Measurements from ENCODE around the gene OSBPL10. TPM values are rescaled to one million over a fixed set of nuclear protein-coding genes. Genes with fewer than 3 reads are reported as not detected.

The OSBPL10 gene
- total and polyA plus RNA-seq, 2 of the 8 experiments (the other 6 are each of a cell fraction or from before 2014, with no cell fraction given): 26.2 to 86.7 TPM

- no peak overlapping the region for H3K14ac ChIP-seq (ENCODE audit: insufficient read length)
- H3K4me3 ChIP-seq (ENCODE audit: extremely low read depth in 1 of 4, insufficient read depth in 2 of 4, low read depth in 3 of 4, low read length in 4 of 4): no peak overlapping the region
- H3K9ac ChIP-seq (replicated peaks in 1 of 4; ENCODE audit: extremely low read depth in 1 of 4, low read depth in 3 of 4, low read length in 3 of 4): no peak overlapping the region
- H4K91ac ChIP-seq (replicated peaks; ENCODE audit: insufficient read length, low read length): peak overlapping the region; percentile 46
- 0 out of 2 replicates have a peak overlapping the region, but pooled peaks have one; percentile 58 for H2AK5ac ChIP-seq (ENCODE audit: low read depth, low read length)
- H3K27ac ChIP-seq (ENCODE audit: low read depth, low read length): no peak overlapping the region
- peak overlapping the region; percentile 7 for H4K5ac ChIP-seq (ENCODE audit: insufficient read length, low read depth, low read length)
- no peak overlapping the region for H3K23ac ChIP-seq (ENCODE audit: insufficient read length)
- no peak overlapping the region for H2BK20ac ChIP-seq (ENCODE audit: low read length)
- H4K20me1 ChIP-seq (replicated peaks in 1 of 2; ENCODE audit: control insufficient read depth in 1 of 2, insufficient read depth in 2 of 2, low read length in 2 of 2): no peaks in the 10 kb centered on the region
- no peaks in the 10 kb centered on the region for H3K23me2 ChIP-seq (ENCODE audit: low read depth, low read length)
- no peak for FAIRE-seq
- ChIA-PET POLR2A (ENCODE audit: partially characterized antibody) (no interaction called here), CTCF (ENCODE audit: partially characterized antibody) (interaction anchor here (0.8 to 1.6 kb wide), 4 partner anchors 11 to 53 kb away, joined by 3 to 4 read pairs (median 3); no protein-coding TSS in a partner anchor)
- H3K4ac ChIP-seq (replicated peaks; ENCODE audit: insufficient read length, low read depth, low read length): no peak overlapping the region
- no peak overlapping the region for H2BK15ac ChIP-seq (ENCODE audit: low read length)
- no peak for DNase-seq (ENCODE audit: low read depth in 1 of 2, low spot score in 2 of 2)
- H3K36me3 ChIP-seq (ENCODE audit: control insufficient read depth in 2 of 4, insufficient read depth in 4 of 4, low read length in 3 of 4): no peaks in the 10 kb centered on the region
- H2AFZ ChIP-seq (ENCODE audit: low read length): no peak overlapping the region
- H4K8ac ChIP-seq (ENCODE audit: extremely low read depth, insufficient read depth, low read length): no peak overlapping the region
- WGBS, 2 experiments (ENCODE audit: extremely low coverage in 1 of 2, insufficient coverage in 1 of 2, insufficient read length in 1 of 2, insufficient replicate concordance in 2 of 2, low coverage in 1 of 2, low lambda C conversion rate in 2 of 2, missing lambda C conversion rate in 1 of 2): 90% methylated on average over 7 of the region's 7 CpGs; no CpG with 5 or more reads in 1 of the 2 experiments
- no peak overlapping the region for H2BK120ac ChIP-seq (replicated peaks; ENCODE audit: low read depth, low read length)
- H3K18ac ChIP-seq (ENCODE audit: extremely low read depth, low read length): peak overlapping the region; percentile 3; the same call in 1 of the 2 replicates
- H3K4me2 ChIP-seq (ENCODE audit: insufficient read depth in 1 of 2, low read depth in 2 of 2, low read length in 2 of 2): no peak overlapping the region
- peaks cover 11 to 93% of the 10 kb centered on the region in 2 experiments for H3K79me2 ChIP-seq (ENCODE audit: control insufficient read depth in 1 of 2, insufficient read depth in 2 of 2, low read length in 2 of 2)
- H3K9me3 ChIP-seq (ENCODE audit: insufficient read depth in 2 of 2, low read depth in 1 of 2, low read length in 1 of 2): no peaks in the 10 kb centered on the region
- no peaks in the 10 kb centered on the region for H3K27me3 ChIP-seq (replicated peaks in 1 of 4; ENCODE audit: control insufficient read depth in 3 of 4, extremely low read depth in 1 of 4, insufficient read depth in 3 of 4, low read length in 3 of 4)
- H2BK12ac ChIP-seq (ENCODE audit: low read depth, low read length): no peak overlapping the region
- peaks cover 6 to 28% (median 11%) of the 10 kb centered on the region in 4 experiments; a peak in 6 of 7 replicates for H3K4me1 ChIP-seq (replicated peaks in 1 of 4; ENCODE audit: control insufficient read depth in 3 of 4, insufficient read depth in 4 of 4, low read length in 3 of 4)
- H2BK5ac ChIP-seq (ENCODE audit: low read depth, low read length): peak overlapping the region; percentile 40; the same call in 1 of the 2 replicates
- peaks cover 18% of the 10 kb centered on the region; the same call in 1 of the 2 replicates for H3K79me1 ChIP-seq (ENCODE audit: low read depth, low read length)
- H3K56ac ChIP-seq (replicated peaks; ENCODE audit: insufficient read length, low read depth, low read length): no peak overlapping the region
- TF ChIP-seq TCF12 (IDR thresholded peaks at IDR 0.05; ENCODE audit: low read depth, low read length) (no peak), CEBPB (IDR thresholded peaks at IDR 0.05; ENCODE audit: low read depth, low read length) (no peak), EP300 (IDR thresholded peaks at IDR 0.05; ENCODE audit: borderline replicate concordance in 1 of 2, low read depth in 2 of 2, low read length in 2 of 2) (no peak), GTF2F1 (IDR thresholded peaks at IDR 0.05; ENCODE audit: borderline replicate concordance, low read depth, low read length) (no peak), TAF1 (IDR thresholded peaks at IDR 0.05; ENCODE audit: low read depth, low read length) (no peak), SP4 (IDR thresholded peaks at IDR 0.05; ENCODE audit: low read length) (no peak), BCL11A (IDR thresholded peaks at IDR 0.05; ENCODE audit: low read depth in 2 of 2, low read length in 2 of 2) (no peak), ZNF274 (IDR thresholded peaks at IDR 0.05; ENCODE audit: borderline replicate concordance, extremely low read depth, low read length) (no peak), POU5F1 (IDR thresholded peaks at IDR 0.05; ENCODE audit: low read depth, low read length) (no peak), ASH2L (IDR thresholded peaks at IDR 0.05; ENCODE audit: low read length) (no peak), SP2 (IDR thresholded peaks at IDR 0.05; ENCODE audit: low read length) (no peak), NRF1 (IDR thresholded peaks at IDR 0.05; ENCODE audit: low read depth, low read length) (no peak), RNF2 (IDR thresholded peaks at IDR 0.05; ENCODE audit: borderline replicate concordance, low read depth, low read length, missing control alignments, poor library complexity, severe bottlenecking) (no peak)
These were observed 77.2 kb downstream of the OSBPL10 start for GRCh38 chr3:31903686-31904431.
